ENCODE results near the gene STRBP. TPM values are rescaled to one million over a fixed set of nuclear protein-coding genes. Genes with fewer than 3 reads are reported as not detected.

The STRBP gene
- total and polyA plus RNA-seq, 12 donors = 10.5 to 22.2 (median 13.8) TPM

DNA sequence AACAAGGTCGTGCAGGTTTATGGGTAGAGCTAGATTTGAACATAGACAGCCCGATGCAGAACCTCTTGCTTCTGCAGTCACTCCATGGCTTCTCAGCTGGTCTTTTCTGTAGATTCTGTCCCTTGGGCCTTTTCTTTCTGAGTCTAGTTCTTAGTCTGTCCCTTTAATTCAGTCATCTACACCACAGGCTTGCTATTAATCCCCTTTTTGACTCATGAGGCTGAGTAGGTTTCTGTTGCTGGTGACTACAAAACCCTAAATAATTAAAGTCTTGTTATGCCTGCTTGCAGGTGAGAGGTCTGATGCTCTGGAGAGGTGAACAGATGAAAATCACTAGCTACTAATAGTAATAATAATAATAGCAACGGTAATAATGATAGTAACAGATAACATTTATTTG lies 19.3 kb upstream of the STRBP start:
- no peak overlapping the region for H3K4me3 ChIP-seq
- H3K4me1 ChIP-seq = peaks cover 0 to 6% (median 0%) of the 10 kb centered on the region in 9 donors
- peaks cover 0 to 9% (median 0%) of the 10 kb centered on the region in 7 donors for H3K27me3 ChIP-seq
- TF ChIP-seq, protein P1, sequence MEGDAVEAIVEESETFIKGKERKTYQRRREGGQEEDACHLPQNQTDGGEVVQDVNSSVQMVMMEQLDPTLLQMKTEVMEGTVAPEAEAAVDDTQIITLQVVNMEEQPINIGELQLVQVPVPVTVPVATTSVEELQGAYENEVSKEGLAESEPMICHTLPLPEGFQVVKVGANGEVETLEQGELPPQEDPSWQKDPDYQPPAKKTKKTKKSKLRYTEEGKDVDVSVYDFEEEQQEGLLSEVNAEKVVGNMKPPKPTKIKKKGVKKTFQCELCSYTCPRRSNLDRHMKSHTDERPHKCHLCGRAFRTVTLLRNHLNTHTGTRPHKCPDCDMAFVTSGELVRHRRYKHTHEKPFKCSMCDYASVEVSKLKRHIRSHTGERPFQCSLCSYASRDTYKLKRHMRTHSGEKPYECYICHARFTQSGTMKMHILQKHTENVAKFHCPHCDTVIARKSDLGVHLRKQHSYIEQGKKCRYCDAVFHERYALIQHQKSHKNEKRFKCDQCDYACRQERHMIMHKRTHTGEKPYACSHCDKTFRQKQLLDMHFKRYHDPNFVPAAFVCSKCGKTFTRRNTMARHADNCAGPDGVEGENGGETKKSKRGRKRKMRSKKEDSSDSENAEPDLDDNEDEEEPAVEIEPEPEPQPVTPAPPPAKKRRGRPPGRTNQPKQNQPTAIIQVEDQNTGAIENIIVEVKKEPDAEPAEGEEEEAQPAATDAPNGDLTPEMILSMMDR (IDR thresholded peaks at IDR 0.05) = no peak
- DNase-seq (no peak), ATAC-seq (no peak)
- intact Hi-C loops (cut with DNase I) = no loop called here
- 83 to 85% methylated on average over 3 of the region's 3 CpGs for WGBS, 2 donors
- H3K27ac ChIP-seq = no peak overlapping the region
- H3K36me3 ChIP-seq = no peaks in the 10 kb centered on the region
- H3K9me3 ChIP-seq = no peaks in the 10 kb centered on the region

DNA sequence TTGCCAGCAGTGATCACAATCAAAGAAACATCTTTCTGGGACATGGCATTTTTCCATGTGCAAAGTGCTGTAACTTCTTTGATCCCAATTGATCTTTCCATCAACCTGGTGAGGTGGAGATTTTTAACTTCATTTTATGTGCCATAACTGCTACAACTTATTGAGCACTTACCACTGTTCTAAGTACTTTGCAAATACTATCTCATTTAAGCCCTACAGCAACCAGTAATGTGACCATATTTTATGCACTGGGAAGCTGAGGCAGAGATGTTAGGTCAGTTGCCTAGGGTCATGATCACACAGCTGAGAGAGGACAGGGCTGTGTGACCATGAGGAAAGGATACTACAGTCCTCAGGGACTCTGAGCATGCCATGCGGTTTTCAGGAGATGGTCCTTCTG lies 17.9 kb upstream of the STRBP start:
- WGBS, 2 donors = 77 to 85% methylated on average over 1 of the region's 1 CpG
- no peak overlapping the region for H3K27ac ChIP-seq
- H3K4me1 ChIP-seq = peaks cover 0 to 16% (median 0%) of the 10 kb centered on the region in 9 donors
- no peak for ATAC-seq
- DNase-seq = no peak
- TF ChIP-seq, protein P1 (IDR thresholded peaks at IDR 0.05) = no peak
- peaks cover 0 to 9% (median 0%) of the 10 kb centered on the region in 7 donors for H3K27me3 ChIP-seq
- intact Hi-C loops (cut with DNase I) = no loop called here
- no peaks in the 10 kb centered on the region for H3K36me3 ChIP-seq
- H3K4me3 ChIP-seq = no peak overlapping the region
- H3K9me3 ChIP-seq = no peaks in the 10 kb centered on the region

DNA sequence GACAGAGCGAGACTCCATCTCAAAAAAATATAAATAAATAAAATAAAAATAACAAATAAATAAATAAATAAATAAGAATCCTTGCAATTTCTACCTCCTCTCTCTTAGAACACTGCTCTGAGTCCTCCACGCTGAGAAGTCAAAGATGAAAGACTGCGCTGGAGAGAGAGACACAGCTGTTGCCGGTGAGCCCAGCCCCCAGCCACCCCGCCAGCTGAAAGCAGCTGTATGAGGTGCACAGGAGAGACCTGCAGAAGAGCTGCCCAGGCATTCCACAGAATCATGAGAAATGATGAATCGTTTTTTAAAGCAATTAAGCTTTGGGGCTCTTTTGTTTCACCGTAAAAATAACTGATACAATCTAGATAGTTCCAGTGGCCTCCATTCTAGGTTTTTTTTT lies 16.3 kb upstream of the STRBP start:
- WGBS, 2 donors = 71 to 77% methylated on average over 7 of the region's 7 CpGs
- intact Hi-C loops (cut with DNase I) = no loop called here
- no peak overlapping the region for H3K4me3 ChIP-seq
- peaks cover 0 to 16% (median 0%) of the 10 kb centered on the region in 9 donors for H3K4me1 ChIP-seq
- no peaks in the 10 kb centered on the region for H3K9me3 ChIP-seq
- H3K36me3 ChIP-seq = no peaks in the 10 kb centered on the region
- ATAC-seq (no peak), DNase-seq (no peak)
- H3K27ac ChIP-seq = no peak overlapping the region
- H3K27me3 ChIP-seq = peaks cover 0 to 5% (median 0%) of the 10 kb centered on the region in 7 donors
- TF ChIP-seq, protein P1 (IDR thresholded peaks at IDR 0.05) = no peak

DNA sequence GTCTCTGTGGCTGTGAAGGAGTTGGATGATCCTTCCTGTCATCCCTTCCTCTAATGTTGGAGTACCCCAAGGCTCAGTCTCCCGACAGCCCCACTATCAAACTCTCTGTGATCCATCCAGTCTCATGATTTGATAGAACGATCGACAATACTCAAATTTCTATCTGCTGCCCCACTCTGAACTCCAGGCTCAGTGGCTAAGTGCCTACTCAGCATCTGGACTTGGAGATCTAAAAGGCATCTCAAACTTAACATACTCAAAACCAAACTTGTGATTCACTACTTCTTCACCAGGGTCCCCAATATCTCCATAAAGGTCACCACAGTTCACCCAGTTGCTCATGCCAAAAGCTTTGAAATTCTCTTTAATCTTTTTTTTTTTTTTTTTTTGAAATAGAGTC lies 15.1 kb upstream of the STRBP start:
- intact Hi-C loops (cut with DNase I) = no loop called here
- Histone ChIP-seq H3K4me1 (peaks cover 0 to 16% (median 0%) of the 10 kb centered on the region in 9 donors), H3K9me3 (no peaks in the 10 kb centered on the region), H3K27ac (peak overlapping the region in 2 of 10 donors; percentile 73 to 76), H3K4me3 (no peak overlapping the region), H3K27me3 (peaks cover 0 to 5% (median 0%) of the 10 kb centered on the region in 7 donors), H3K36me3 (no peaks in the 10 kb centered on the region)
- DNase-seq (no peak), ATAC-seq (no peak)
- TF ChIP-seq, protein P1 (IDR thresholded peaks at IDR 0.05) = no peak
- WGBS, 2 donors = 82 to 88% methylated on average over 3 of the region's 3 CpGs

Measured in heart right ventricle (tissue), 16 donors.